ENCODE data around the gene PGM1. TPM values are rescaled to one million over a fixed set of nuclear protein-coding genes. Genes with fewer than 3 reads are reported as not detected.

Gene PGM1
- total RNA-seq, 3 donors from 2014 or later (not counting 1 experiment from before 2014, with no cell fraction given) = 23.5 to 31.4 (median 23.7) TPM

DNA sequence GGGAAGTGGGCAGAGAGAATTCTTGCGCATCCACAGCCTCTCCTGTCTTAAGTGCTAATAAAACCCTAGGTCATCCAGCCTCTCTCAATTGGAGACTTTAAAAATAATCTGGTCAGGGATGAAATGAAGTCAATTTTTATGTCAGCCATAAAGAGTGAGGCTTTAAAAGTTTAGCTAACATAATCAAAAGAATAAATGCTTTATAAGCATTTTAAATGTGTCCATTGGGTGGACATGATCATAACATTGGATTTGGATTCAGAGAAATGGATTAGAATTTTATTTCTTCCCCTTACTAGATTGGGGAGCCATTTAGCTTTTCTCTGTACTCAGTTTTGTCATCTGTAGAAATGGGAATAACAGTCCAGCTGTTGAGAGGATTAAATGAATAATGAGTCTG lies 55.5 kb downstream of the PGM1 start:
- Histone ChIP-seq H3K27ac (ENCODE audit: low read length) (no peak overlapping the region), H3K36me3 (ENCODE audit: control insufficient read depth, insufficient read depth, low read length) (peaks cover 33% of the 10 kb centered on the region), H3K9me3 (ENCODE audit: control insufficient read depth, insufficient read depth, low read length) (no peaks in the 10 kb centered on the region), H3K4me3 (ENCODE audit: low read length) (no peak overlapping the region), H3K4me1 (ENCODE audit: control insufficient read depth, insufficient read depth, low read length) (no peaks in the 10 kb centered on the region), H3K27me3 (ENCODE audit: control insufficient read depth, insufficient read depth, low read length) (no peaks in the 10 kb centered on the region)
- no peak overlapping the region for H3K4me3 Mint-ChIP-seq
- no peaks in the 10 kb centered on the region for H3K27me3 Mint-ChIP-seq (ENCODE audit: low read depth in 2 of 2)
- H3K9me3 Mint-ChIP-seq = no peaks in the 10 kb centered on the region
- no peak overlapping the region for H3K27ac Mint-ChIP-seq
- DNase-seq = no peak
- no peak for TF ChIP-seq CTCF (IDR thresholded peaks at IDR 0.05)
- intact Hi-C loops (cut with micrococcal nuclease) = no loop called here
- peaks cover 10% of the 10 kb centered on the region for H3K36me3 Mint-ChIP-seq
- no CpG with 5 or more reads among the region's 1 CpG for WGBS (ENCODE audit: insufficient coverage)
- no peak for ATAC-seq
- no peaks in the 10 kb centered on the region for H3K4me1 Mint-ChIP-seq

GRCh38 chr1:63651161-63651701 lies 58.0 kb downstream of the PGM1 start:
- no peaks in the 10 kb centered on the region for H3K4me1 ChIP-seq (ENCODE audit: control insufficient read depth, insufficient read depth, low read length)
- H3K27ac ChIP-seq (ENCODE audit: low read length) = no peak overlapping the region
- peak in 1 of 2 donors; percentile 64 for DNase-seq
- H3K4me3 ChIP-seq (ENCODE audit: low read length) = no peak overlapping the region
- intact Hi-C loops (cut with micrococcal nuclease) = no loop called here
- Mint-ChIP-seq H3K4me3 (no peak overlapping the region), H3K27me3 (ENCODE audit: low read depth in 2 of 2) (no peaks in the 10 kb centered on the region), H3K9me3 (no peaks in the 10 kb centered on the region), H3K27ac (no peak overlapping the region), H3K36me3 (peaks cover 22% of the 10 kb centered on the region), H3K4me1 (no peaks in the 10 kb centered on the region)
- WGBS (ENCODE audit: insufficient coverage) = 89% methylated on average over 5 of the region's 6 CpGs
- peak in 1 of 3 donors; percentile 50 for ATAC-seq
- no peaks in the 10 kb centered on the region for H3K9me3 ChIP-seq (ENCODE audit: control insufficient read depth, insufficient read depth, low read length)
- TF ChIP-seq CTCF (IDR thresholded peaks at IDR 0.05) = no peak
- H3K36me3 ChIP-seq (ENCODE audit: control insufficient read depth, insufficient read depth, low read length) = peaks cover 40% of the 10 kb centered on the region
- H3K27me3 ChIP-seq (ENCODE audit: control insufficient read depth, insufficient read depth, low read length) = no peaks in the 10 kb centered on the region

DNA sequence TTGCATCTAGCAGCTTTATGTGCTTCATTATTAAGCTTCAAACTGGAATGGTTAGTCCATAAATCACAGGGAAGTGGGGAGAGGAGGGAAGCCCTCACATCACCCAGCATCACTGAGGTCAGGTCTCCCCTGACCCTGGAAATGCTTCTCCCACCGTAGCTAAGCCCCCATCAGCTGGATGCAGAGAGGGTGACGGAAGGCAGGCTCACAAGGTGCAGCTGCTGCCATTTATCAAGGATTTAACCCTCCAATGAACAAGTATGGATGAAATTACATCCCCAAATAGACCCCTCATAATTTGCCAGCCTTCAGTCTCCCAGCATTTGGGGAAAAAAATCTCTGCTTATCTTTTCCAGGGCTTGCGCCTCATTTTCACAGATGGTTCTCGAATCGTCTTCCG lies 60.8 kb downstream of the PGM1 start:
- H3K4me1 Mint-ChIP-seq = peaks cover 0 to 2% of the 10 kb centered on the region in 2 donors
- intact Hi-C loops (cut with micrococcal nuclease) = no loop called here
- no peaks in the 10 kb centered on the region for H3K27me3 Mint-ChIP-seq (ENCODE audit: low read depth in 2 of 2)
- Histone ChIP-seq H3K27ac (ENCODE audit: low read length) (no peak overlapping the region), H3K4me1 (ENCODE audit: control insufficient read depth, insufficient read depth, low read length) (no peaks in the 10 kb centered on the region), H3K9me3 (ENCODE audit: control insufficient read depth, insufficient read depth, low read length) (no peaks in the 10 kb centered on the region), H3K4me3 (ENCODE audit: low read length) (no peak overlapping the region), H3K27me3 (ENCODE audit: control insufficient read depth, insufficient read depth, low read length) (no peaks in the 10 kb centered on the region), H3K36me3 (ENCODE audit: control insufficient read depth, insufficient read depth, low read length) (peaks cover 37% of the 10 kb centered on the region)
- WGBS (ENCODE audit: insufficient coverage) = 97% methylated on average over 6 of the region's 6 CpGs
- no peak overlapping the region for H3K4me3 Mint-ChIP-seq
- no peak overlapping the region for H3K27ac Mint-ChIP-seq
- DNase-seq = no peak
- no peak for ATAC-seq
- no peaks in the 10 kb centered on the region for H3K9me3 Mint-ChIP-seq
- no peak for TF ChIP-seq CTCF (IDR thresholded peaks at IDR 0.05)
- peaks cover 29% of the 10 kb centered on the region for H3K36me3 Mint-ChIP-seq

- H3K27me3 ChIP-seq (ENCODE audit: control insufficient read depth, insufficient read depth, low read length) = no peaks in the 10 kb centered on the region
- H3K27me3 Mint-ChIP-seq (ENCODE audit: low read depth in 2 of 2) = no peaks in the 10 kb centered on the region
- no peak for DNase-seq
- no peaks in the 10 kb centered on the region for H3K9me3 Mint-ChIP-seq
- H3K27ac Mint-ChIP-seq = no peak overlapping the region
- H3K4me3 Mint-ChIP-seq = no peak overlapping the region
- H3K4me3 ChIP-seq (ENCODE audit: low read length) = no peak overlapping the region
- no peaks in the 10 kb centered on the region for H3K4me1 ChIP-seq (ENCODE audit: control insufficient read depth, insufficient read depth, low read length)
- peaks cover 0 to 29% of the 10 kb centered on the region in 2 donors for H3K4me1 Mint-ChIP-seq
- WGBS (ENCODE audit: insufficient coverage) = 89% methylated on average over 7 of the region's 7 CpGs
- peaks cover 20% of the 10 kb centered on the region for H3K36me3 Mint-ChIP-seq
- ATAC-seq = no peak
- intact Hi-C loops (cut with micrococcal nuclease) = no loop called here
- no peak for TF ChIP-seq CTCF (IDR thresholded peaks at IDR 0.05)
- H3K36me3 ChIP-seq (ENCODE audit: control insufficient read depth, insufficient read depth, low read length) = peaks cover 16% of the 10 kb centered on the region
- no peaks in the 10 kb centered on the region for H3K9me3 ChIP-seq (ENCODE audit: control insufficient read depth, insufficient read depth, low read length)
- no peak overlapping the region for H3K27ac ChIP-seq (ENCODE audit: low read length)
Measured at GRCh38 chr1:63659448-63659847, 66.2 kb downstream of the PGM1 start.
